Neural progenitor cell (in vitro differentiated cells): ENCODE results near the gene PTTG1IP. TPM values are rescaled to one million over a fixed set of nuclear protein-coding genes. Genes with fewer than 3 reads are reported as not detected.

ENCODE experiments used
- DNase-seq: peaks from one replicate; pipeline ENCODE4 v3.0.0-alpha.2; 2016; ENCODE audit warnings: low spot score
- H2AFZ ChIP-seq: fragments of 200-600 bp; sonication (generic); replicated peaks from 2 replicates; pipeline ENCODE4 v1.6.1; 2016; ENCODE audit warnings: antibody characterized with exemption
- H3F3A ChIP-seq: fragments of 200-600 bp; sonication (generic); 2 replicates; pipeline ENCODE4 v1.6.1; 2016; ENCODE audit warnings: antibody characterized with exemption, low read depth
- H3K27ac ChIP-seq: fragments of 200-600 bp; sonication (generic); 2 replicates; pipeline ENCODE4 v1.5.1; 2016; ENCODE audit warnings: mild to moderate bottlenecking
- H3K27me3 ChIP-seq: fragments of 200-600 bp; sonication (generic); 2 replicates; pipeline ENCODE4 v1.6.1; 2016; ENCODE audit warnings: mild to moderate bottlenecking, moderate library complexity
- H3K36me3 ChIP-seq: fragments of 200-600 bp; sonication (generic); 2 replicates; pipeline ENCODE4 v1.5.1; 2016
- H3K4me1 ChIP-seq: fragments of 200-600 bp; sonication (generic); 2 replicates; pipeline ENCODE4 v1.6.1; 2016; ENCODE audit warnings: mixed run types
- H3K4me2 ChIP-seq: fragments of 200-600 bp; sonication (generic); 2 replicates; pipeline ENCODE4 v1.6.1; 2016
- H3K4me3 ChIP-seq: fragments of 200-600 bp; sonication (generic); 2 replicates; pipeline ENCODE4 v1.5.1; 2016
- H3K79me2 ChIP-seq: fragments of 200-600 bp; sonication (generic); 2 replicates; pipeline ENCODE4 v1.6.1; 2016; ENCODE audit warnings: low read depth
- H3K9ac ChIP-seq: fragments of 200-600 bp; sonication (generic); 2 replicates; pipeline ENCODE4 v1.6.1; 2016
- H3K9me3 ChIP-seq: fragments of 200-600 bp; sonication (generic); 2 replicates; pipeline ENCODE4 v1.5.1; 2016; ENCODE audit warnings: low read depth
- H4K20me1 ChIP-seq: fragments of 200-600 bp; sonication (generic); 2 replicates; pipeline ENCODE4 v1.6.1; 2016; ENCODE audit warnings: low read depth
- H3K27ac Mint-ChIP-seq: 3 replicates; pipeline ENCODE4 v1.8.0; 2021; ENCODE audit warnings: mixed read lengths
- H3K27me3 Mint-ChIP-seq: 2 replicates; pipeline ENCODE4 v1.8.0; 2022; ENCODE audit warnings: low read depth, mild to moderate bottlenecking, inconsistent platforms, moderate library complexity, mixed read lengths; ENCODE audit not compliant: insufficient read depth
- H3K36me3 Mint-ChIP-seq: 3 replicates; pipeline ENCODE4 v1.8.0; 2021; ENCODE audit warnings: mixed read lengths
- H3K4me1 Mint-ChIP-seq: 3 replicates; pipeline ENCODE4 v1.8.0; 2021; ENCODE audit warnings: mixed read lengths
- H3K4me3 Mint-ChIP-seq: 3 replicates; pipeline ENCODE4 v1.8.0; 2021; ENCODE audit warnings: mild to moderate bottlenecking, moderate library complexity, mixed read lengths
- H3K9me3 Mint-ChIP-seq: 3 replicates; pipeline ENCODE4 v1.8.0; 2020; ENCODE audit warnings: mixed read lengths
- CTCF ChIP-seq: fragments of 200-600 bp; sonication (generic); IDR thresholded peaks from 2 replicates; pipeline ENCODE4 v1.5.1; 2017; ENCODE audit warnings: antibody characterized with exemption, mild to moderate bottlenecking
- EZH2 ChIP-seq: fragments of 200-600 bp; sonication (generic); IDR thresholded peaks from 2 replicates; pipeline ENCODE4 v1.6.1; 2017; ENCODE audit warnings: antibody characterized with exemption, mild to moderate bottlenecking, moderate library complexity
- EZH2phosphoT487 ChIP-seq: fragments of 200-600 bp; sonication (generic); IDR thresholded peaks from 2 replicates; pipeline ENCODE4 v1.6.1; 2017; ENCODE audit warnings: antibody characterized with exemption
- total RNA-seq: library from RNA; depleted of rRNA; stranded (reverse); fragments of >200 nt; gene quantifications from 2 replicates; pipeline ENCODE4 v1.2.3, GENCODE V29; 2015; ENCODE audit warnings: low replicate concordance

Gene PTTG1IP
- total RNA-seq, 1 donor from 2014 or later, result 162 TPM

GRCh38 chr21:44815225-44815624, 58.3 kb downstream of the PTTG1IP start:
- peaks cover 4% of the 10 kb centered on the region for H3K36me3 Mint-ChIP-seq
- Histone ChIP-seq H3K4me1 (no peaks in the 10 kb centered on the region), H3K9ac (no peak overlapping the region), H3K9me3 (no peaks in the 10 kb centered on the region), H2AFZ (no peak overlapping the region), H3F3A (peaks cover 5% of the 10 kb centered on the region), H3K27me3 (no peaks in the 10 kb centered on the region), H3K79me2 (peaks cover 55% of the 10 kb centered on the region), H3K4me2 (no peak overlapping the region), H3K4me3 (no peak overlapping the region), H3K27ac (no peak overlapping the region), H4K20me1 (peaks cover 48% of the 10 kb centered on the region), H3K36me3 (no peaks in the 10 kb centered on the region)
- DNase-seq, result no peak
- H3K27me3 Mint-ChIP-seq, result peaks cover 3% of the 10 kb centered on the region
- H3K4me1 Mint-ChIP-seq, result peaks cover 9% of the 10 kb centered on the region
- peaks cover 8% of the 10 kb centered on the region for H3K9me3 Mint-ChIP-seq
- H3K27ac Mint-ChIP-seq, result no peak overlapping the region
- TF ChIP-seq CTCF (no peak), EZH2 (no peak), EZH2phosphoT487 (no peak)
- H3K4me3 Mint-ChIP-seq, result peak overlapping the region; percentile 13

DNA sequence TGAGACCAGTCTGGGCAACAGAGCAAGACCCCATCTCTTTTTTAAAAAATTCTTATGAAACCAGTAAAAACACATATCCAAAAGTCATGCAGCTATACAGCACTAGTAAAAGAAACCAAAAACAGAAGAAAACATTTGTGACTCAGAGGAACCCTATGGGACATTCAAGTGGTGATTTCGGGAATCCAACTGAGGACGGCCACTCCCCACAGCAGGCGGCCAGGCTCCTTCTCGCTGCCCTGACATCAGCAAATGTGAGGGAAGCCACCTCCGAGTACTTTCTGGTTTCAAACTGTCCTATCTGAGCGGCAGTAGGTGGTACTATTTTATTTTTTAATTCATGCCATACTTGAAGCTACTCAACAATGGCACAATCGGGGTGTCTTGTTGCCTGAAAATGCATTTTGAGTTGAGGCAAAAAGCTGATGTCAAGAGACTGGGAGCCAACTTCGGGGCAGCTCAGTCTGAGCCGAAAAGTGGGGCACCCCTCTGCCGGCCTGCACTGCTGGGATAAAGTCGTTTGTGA, 58.9 kb downstream of the PTTG1IP start:
- peaks cover 55% of the 10 kb centered on the region for H3K79me2 ChIP-seq

DNA sequence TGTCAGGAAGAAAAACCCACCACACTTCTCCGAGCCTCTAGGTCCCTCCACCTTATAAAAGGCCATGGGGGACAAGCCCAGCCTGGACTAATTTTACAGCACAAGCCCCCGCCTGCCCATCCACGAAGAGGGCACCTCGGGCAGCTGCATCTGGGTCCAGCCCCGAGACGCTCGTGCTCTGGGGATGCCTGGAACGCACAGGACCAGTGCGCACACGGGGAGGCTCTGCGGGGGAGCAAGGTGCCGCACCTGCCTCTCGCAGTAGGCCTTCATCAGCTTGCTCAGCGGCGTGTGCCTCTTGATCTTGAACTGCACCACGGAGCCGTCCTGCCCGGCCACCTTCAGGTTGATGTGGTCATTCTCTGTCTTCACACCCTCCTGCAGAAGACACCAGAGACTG, 59.8 kb downstream of the PTTG1IP start:
- H3K9ac ChIP-seq, result no peak overlapping the region
- H3K4me2 ChIP-seq, result no peak overlapping the region
- TF ChIP-seq EZH2, result no peak
- TF ChIP-seq EZH2phosphoT487, result no peak
- no peak for TF ChIP-seq CTCF
- peaks cover 55% of the 10 kb centered on the region for H3K79me2 ChIP-seq
- H3K4me1 Mint-ChIP-seq, result peaks cover 9% of the 10 kb centered on the region
- H3K36me3 ChIP-seq, result no peaks in the 10 kb centered on the region
- H3K4me3 Mint-ChIP-seq, result no peak overlapping the region
- peaks cover 48% of the 10 kb centered on the region for H4K20me1 ChIP-seq
- H3K4me1 ChIP-seq, result no peaks in the 10 kb centered on the region
- no peaks in the 10 kb centered on the region for H3K27me3 ChIP-seq
- no peaks in the 10 kb centered on the region for H3K9me3 ChIP-seq
- peaks cover 8% of the 10 kb centered on the region for H3K36me3 Mint-ChIP-seq
- peaks cover 5% of the 10 kb centered on the region for H3F3A ChIP-seq
- H3K9me3 Mint-ChIP-seq, result no peaks in the 10 kb centered on the region
- H3K27ac Mint-ChIP-seq, result no peak overlapping the region
- DNase-seq, result no peak
- H3K27me3 Mint-ChIP-seq, result peaks cover 3% of the 10 kb centered on the region
- H3K27ac ChIP-seq, result no peak overlapping the region
- no peak overlapping the region for H3K4me3 ChIP-seq
- no peak overlapping the region for H2AFZ ChIP-seq

More for the DNA sequence above, 58.9 kb downstream of the PTTG1IP start:
- Histone ChIP-seq H3K4me1 (no peaks in the 10 kb centered on the region), H3K9ac (no peak overlapping the region), H3F3A (peaks cover 5% of the 10 kb centered on the region), H3K9me3 (no peaks in the 10 kb centered on the region), H3K27ac (no peak overlapping the region), H3K27me3 (no peaks in the 10 kb centered on the region), H3K4me2 (no peak overlapping the region), H2AFZ (no peak overlapping the region), H4K20me1 (peaks cover 48% of the 10 kb centered on the region), H3K4me3 (no peak overlapping the region), H3K36me3 (no peaks in the 10 kb centered on the region)
- Mint-ChIP-seq H3K27me3 (peaks cover 3% of the 10 kb centered on the region), H3K36me3 (peaks cover 8% of the 10 kb centered on the region), H3K27ac (no peak overlapping the region), H3K9me3 (peaks cover 3% of the 10 kb centered on the region), H3K4me3 (no peak overlapping the region), H3K4me1 (peaks cover 9% of the 10 kb centered on the region)
- TF ChIP-seq EZH2phosphoT487 (no peak), EZH2 (no peak)
- DNase-seq, result no peak

GRCh38 chr21:44813149-44813548, 60.3 kb downstream of the PTTG1IP start:
- Mint-ChIP-seq H3K4me3 (no peak overlapping the region), H3K27me3 (peaks cover 3% of the 10 kb centered on the region), H3K27ac (no peak overlapping the region), H3K36me3 (peaks cover 8% of the 10 kb centered on the region), H3K9me3 (no peaks in the 10 kb centered on the region), H3K4me1 (peaks cover 9% of the 10 kb centered on the region)
- Histone ChIP-seq H3F3A (peaks cover 5% of the 10 kb centered on the region), H3K9me3 (no peaks in the 10 kb centered on the region), H3K27me3 (no peaks in the 10 kb centered on the region), H4K20me1 (peaks cover 48% of the 10 kb centered on the region), H3K4me1 (no peaks in the 10 kb centered on the region), H3K36me3 (no peaks in the 10 kb centered on the region), H3K4me3 (no peak overlapping the region), H3K9ac (no peak overlapping the region), H2AFZ (no peak overlapping the region), H3K27ac (no peak overlapping the region), H3K79me2 (peaks cover 55% of the 10 kb centered on the region), H3K4me2 (no peak overlapping the region)
- no peak for TF ChIP-seq EZH2
- no peak for TF ChIP-seq CTCF
- no peak for TF ChIP-seq EZH2phosphoT487
- DNase-seq, result no peak
